ENCODE measurements around the gene ASH1L.

Gene ASH1L

GRCh38 chr1:155485222-155485621, 77.4 kb downstream of the ASH1L start:
- TF ChIP-seq CTCF (IDR thresholded peaks at IDR 0.05; ENCODE audit: control insufficient read depth, extremely low read depth, insufficient read depth): no peak
- no peak overlapping the region for H3K4me3 ChIP-seq (ENCODE audit: low read depth, low read length)
- no peak for DNase-seq (ENCODE audit: low read depth)

GRCh38 chr1:155481741-155482241, 80.8 kb downstream of the ASH1L start:
- TF ChIP-seq CTCF (IDR thresholded peaks at IDR 0.05; ENCODE audit: control insufficient read depth, extremely low read depth, insufficient read depth): no peak
- no peak overlapping the region for H3K4me3 ChIP-seq (ENCODE audit: low read depth, low read length)
- peak; percentile 95 for DNase-seq (ENCODE audit: low read depth)

- no peak overlapping the region for H3K4me3 ChIP-seq (ENCODE audit: low read depth, low read length)
- DNase-seq (ENCODE audit: low read depth): no peak
- TF ChIP-seq CTCF (IDR thresholded peaks at IDR 0.05; ENCODE audit: control insufficient read depth, extremely low read depth, insufficient read depth): no peak
These were observed 83.4 kb downstream of the ASH1L start for GRCh38 chr1:155479205-155479604.

- TF ChIP-seq CTCF (IDR thresholded peaks at IDR 0.05; ENCODE audit: control insufficient read depth, extremely low read depth, insufficient read depth): no peak
- DNase-seq (ENCODE audit: low read depth): no peak
- H3K4me3 ChIP-seq (ENCODE audit: low read depth, low read length): no peak overlapping the region
These were observed 84.2 kb downstream of the ASH1L start for GRCh38 chr1:155478270-155478852.

GRCh38 chr1:155474146-155474545, 88.5 kb downstream of the ASH1L start:
- DNase-seq (ENCODE audit: low read depth): no peak
- no peak for TF ChIP-seq CTCF (IDR thresholded peaks at IDR 0.05; ENCODE audit: control insufficient read depth, extremely low read depth, insufficient read depth)
- H3K4me3 ChIP-seq (ENCODE audit: low read depth, low read length): no peak overlapping the region

- TF ChIP-seq CTCF (IDR thresholded peaks at IDR 0.05; ENCODE audit: control insufficient read depth, extremely low read depth, insufficient read depth): no peak
- DNase-seq (ENCODE audit: low read depth): peak; percentile 44
- no peak overlapping the region for H3K4me3 ChIP-seq (ENCODE audit: low read depth, low read length)
These were observed 89.3 kb downstream of the ASH1L start for GRCh38 chr1:155473151-155473821.

All from LNCaP clone FGC (cell line).